Left kidney (tissue), 2 donors: Measurements from ENCODE around the gene ATP7A. TPM values are rescaled to one million over a fixed set of nuclear protein-coding genes. Genes with fewer than 3 reads are reported as not detected.
"Not testable (repeated sequence)": the region's sequence is repeated elsewhere in the genome, so short reads cannot be mapped to it uniquely, and the experiment has no call there.

ENCODE experiments used
- DNase-seq: peaks from one replicate; pipeline ENCODE4 v3.0.0-alpha.2; 2013
- polyA plus RNA-seq: library from polyadenylated mRNA; unstranded; fragments of 120-200 nt; gene quantifications from one replicate; pipeline ENCODE4 v1.2.1, GENCODE V29; 2013; ENCODE audit not compliant: insufficient read length

ATP7A gene
- polyA plus RNA-seq, 1 donor, result 19.2 TPM

GRCh38 chrX:77945031-77945430 is 34.5 kb downstream of the ATP7A start:
- DNase-seq, result not testable (repeated sequence)

DNA sequence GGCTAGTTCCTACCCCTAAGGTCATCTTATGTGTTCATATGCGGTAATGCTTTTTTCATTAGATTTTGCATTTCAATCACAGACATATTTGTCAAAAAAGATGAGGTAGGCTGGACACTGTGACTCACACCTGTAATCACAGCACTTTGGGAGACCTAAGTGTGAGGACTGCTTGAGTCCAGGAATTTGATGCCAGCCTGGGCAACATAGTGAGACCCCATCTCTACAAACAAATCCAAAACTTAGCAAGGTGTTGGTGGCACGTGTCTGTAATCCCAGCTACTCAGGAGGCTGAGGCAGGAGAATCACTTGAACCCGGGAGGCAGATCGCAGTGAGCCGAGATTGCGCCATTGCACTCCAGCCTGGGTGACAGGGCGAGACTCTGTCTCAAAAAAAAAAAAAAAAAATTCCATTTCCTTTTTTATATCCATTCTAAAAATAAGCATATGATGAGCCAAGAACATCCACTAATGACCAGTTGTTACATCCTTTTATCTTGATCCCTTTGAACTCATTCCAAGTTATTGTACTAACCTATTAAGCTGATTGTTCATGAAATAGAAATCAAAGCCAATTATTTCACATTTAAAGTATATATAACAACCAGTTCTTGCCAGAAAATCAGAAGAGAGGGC is 35.5 kb downstream of the ATP7A start:
- DNase-seq, result no peak

DNA sequence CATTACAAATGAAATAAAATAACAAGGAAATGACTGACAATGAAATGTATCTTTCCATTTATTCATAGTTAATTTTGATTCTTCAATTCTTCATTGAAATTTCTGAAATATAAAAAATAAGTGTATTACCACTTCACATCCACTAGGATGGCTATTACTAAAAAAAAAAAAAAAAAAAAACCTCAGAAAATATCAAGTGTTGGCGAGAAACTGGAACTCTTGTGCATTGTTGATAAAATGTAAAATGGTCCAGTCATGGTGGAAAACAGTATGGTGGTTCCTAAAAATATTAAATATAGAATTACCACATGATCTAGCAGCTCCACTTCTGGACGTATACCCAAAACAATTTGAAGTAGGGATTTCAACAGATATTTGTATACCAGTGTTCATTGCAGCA is 36.1 kb downstream of the ATP7A start:
- DNase-seq, result no peak

DNA sequence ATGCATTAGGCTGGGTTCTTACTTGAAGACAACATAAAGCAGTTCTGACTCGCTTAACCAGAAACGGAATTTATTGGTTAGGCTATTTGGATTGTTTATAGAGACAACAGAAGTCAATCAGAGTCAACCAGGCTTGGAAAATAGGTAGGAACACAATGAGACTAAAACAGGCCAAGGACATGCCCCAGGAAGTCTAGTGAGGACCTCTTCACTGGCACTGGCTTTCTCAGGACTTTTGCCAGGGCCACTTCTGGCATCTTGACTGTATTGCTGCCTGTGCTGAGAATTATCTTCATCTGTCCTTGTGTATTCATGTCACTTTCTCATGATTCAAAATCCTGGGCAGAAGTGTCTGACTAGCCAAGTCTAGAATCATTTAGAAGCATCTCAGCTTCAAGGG is 39.3 kb downstream of the ATP7A start:
- no peak for DNase-seq

DNA sequence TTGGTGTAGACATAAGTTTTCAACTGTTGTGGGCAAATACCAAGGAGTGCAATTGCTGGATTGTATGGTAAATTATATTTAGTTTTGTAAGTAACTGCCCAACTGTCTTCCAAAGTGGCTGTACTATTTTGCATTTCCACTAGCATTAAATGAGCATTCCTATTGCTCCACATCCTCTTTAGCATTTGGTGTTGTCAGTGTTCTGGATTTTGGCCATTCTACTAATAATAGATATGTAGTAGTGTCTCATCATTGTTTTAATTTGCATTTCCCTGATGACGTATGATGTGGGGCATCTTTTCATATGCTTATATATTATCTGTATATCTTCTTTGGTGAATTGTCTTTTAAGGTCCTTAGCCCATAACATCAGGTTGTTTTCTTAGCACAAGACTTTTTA is 41.7 kb downstream of the ATP7A start:
- no peak for DNase-seq

DNA sequence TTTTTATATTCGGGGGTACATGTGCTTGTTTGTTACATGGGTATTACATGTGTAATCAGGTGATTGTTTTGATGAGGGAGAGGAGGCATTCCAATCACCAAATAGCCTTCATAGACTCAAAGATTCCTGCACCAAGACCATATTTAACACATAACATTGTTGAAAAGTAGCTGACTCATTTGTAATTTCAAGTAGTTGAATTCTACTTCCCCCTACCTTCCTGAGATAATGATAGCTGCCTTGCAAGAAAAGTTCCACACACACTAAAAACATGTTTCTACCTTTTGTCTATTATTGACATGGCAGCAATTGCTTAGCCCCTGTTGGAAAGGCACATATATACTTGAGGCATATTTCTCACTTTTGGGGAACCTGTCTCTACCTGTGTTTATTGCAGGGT is 42.8 kb downstream of the ATP7A start:
- no peak for DNase-seq

DNA sequence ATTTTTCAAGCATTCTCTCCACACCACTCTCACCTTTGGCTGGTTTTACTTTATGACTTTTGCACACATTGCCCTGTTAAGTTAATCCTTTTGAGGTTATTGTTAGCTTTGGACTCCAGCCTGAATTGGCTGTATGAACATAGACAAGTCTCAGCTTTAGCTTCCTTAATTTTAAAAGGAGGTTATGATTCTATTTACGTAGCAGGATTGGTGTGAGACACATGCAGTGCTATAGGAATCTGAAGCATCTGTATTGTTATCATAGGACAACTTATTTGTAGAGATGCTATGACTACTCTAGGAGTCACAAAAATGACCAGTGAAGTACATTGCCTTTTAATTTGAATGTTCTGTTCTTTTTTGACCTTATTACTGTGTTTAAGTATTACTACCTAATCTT is 43.2 kb downstream of the ATP7A start:
- DNase-seq, result no peak

GRCh38 chrX:77960567-77960966 is 50.1 kb downstream of the ATP7A start:
- DNase-seq, result no peak

DNA sequence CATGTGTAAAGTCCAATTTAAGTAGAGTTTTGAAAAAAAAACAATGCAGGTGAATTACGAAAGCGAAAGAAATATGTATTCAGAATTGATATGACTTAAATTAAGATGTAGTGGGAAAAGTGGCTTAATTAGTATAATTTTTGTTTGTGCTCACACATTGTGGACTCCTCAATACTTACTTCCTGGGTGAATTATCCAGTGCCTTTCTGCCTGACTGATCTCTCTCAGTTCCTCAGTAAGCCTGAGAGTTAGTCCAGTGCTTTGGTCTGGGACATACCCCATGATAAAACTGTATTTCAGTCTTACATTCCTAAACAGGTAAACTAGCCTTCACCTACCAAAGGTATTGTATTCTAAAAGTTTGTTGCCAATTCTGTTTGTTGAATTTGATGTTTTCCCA is 50.6 kb downstream of the ATP7A start:
- DNase-seq, result no peak

DNA sequence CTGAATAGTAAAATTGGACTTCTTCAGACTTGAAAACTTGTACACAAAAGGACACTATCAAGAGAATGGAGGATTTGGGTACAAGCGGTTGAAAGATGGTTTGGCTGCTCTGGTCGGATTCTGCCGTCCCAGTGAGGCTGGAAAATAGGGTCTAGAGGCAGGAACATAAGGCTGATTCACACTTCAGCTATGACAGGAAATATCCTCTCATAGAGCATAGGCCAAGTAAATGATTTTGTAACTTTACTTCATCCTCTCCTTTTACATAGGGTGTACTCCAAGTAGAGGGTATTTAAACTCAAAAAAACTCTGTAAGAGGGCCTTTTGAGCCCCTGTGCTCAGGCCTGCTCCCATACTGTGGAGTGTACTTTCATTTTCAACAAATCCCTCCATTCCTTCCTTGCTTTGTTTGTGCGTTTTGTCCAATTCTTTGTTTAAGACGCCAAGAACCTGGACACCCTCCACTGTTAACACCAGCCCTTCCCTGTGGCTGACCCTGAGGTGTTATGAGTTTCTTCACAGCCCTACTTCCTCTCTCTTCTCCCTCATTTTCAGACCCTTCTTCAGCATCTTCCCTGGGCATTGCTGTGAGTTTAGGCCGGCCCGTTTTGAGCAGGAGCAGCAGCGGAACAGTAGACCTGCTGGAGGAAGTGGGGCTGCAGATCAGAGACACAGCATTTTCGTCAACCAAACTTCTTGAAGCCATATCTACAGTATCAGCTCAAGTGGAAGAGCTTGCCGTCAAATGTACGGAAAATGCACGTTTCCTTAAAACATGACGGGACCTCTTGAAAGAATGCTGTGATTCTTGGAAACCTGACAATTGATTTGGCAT is 51.8 kb downstream of the ATP7A start:
- DNase-seq, result no peak

GRCh38 chrX:77966361-77966760 is 55.9 kb downstream of the ATP7A start:
- no peak for DNase-seq

DNA sequence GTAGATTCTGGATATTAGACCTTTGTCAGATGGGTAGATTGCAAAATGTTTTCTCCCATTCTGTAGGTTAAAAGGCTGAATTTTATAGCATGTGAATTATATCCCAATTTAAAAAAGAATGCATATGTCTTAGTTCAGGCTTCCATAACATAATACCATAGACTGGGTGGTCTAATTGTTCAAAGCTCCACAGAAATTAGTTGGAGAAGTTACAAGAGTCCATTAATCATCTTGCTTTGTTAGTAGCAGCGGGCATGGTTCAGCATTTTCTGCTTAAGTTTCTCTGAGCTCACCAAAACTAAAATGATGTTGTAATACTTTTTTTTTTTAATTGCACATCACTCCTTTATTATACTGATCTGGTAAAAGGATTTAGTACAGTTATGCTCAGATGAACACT is 57.1 kb downstream of the ATP7A start:
- DNase-seq, result peak; percentile 14

DNA sequence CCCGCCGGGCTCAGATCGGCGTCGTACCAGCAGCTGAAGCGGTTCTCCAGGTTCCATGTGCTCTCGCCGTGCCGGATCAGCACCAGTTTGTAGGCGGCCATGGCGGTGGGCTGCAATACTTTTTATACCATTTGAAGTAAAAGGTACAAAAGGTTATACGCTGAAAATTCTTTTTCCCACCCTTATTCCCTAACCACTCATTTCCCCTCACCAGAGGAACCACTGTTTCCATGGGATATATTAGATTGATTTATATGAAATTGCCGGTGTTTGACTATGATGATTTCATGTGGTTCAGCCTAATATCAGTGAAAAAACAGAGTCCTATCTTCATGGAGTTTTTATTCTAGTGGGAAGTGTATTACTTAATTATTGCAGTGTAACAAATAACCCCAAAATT is 59.0 kb downstream of the ATP7A start, which contains the start of gene PGAM4:
Gene PGAM4 (minus strand): TSS at position 101 of the 400 bp plus-strand sequence. CDS start 0 bp downstream, at position 101.
- DNase-seq, result no peak

GRCh38 chrX:77975755-77976154 is 65.3 kb downstream of the ATP7A start:
- no peak for DNase-seq

GRCh38 chrX:77977095-77977494 is 66.6 kb downstream of the ATP7A start:
- no peak for DNase-seq

- DNase-seq, result no peak
Observed at GRCh38 chrX:77977518-77977917, 67.0 kb downstream of the ATP7A start.

DNA sequence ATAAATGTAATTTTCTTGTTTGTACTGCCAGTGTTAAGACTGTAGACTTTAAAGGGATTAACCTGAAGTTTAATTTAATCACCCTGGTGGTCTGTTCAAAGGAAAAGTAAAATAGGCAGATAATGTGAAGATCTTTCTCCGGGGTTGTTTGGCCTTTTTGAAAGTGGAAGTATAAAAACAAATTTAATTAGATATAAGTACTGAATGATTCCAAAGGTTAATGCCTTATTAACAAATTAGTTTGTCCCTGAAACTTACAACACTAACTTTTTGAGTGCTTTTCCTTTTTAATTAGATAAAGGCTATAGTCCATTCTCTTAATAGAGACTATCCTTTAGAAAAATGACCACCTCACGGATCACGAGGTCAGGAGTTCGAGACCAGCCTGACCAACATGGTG is 69.4 kb downstream of the ATP7A start:
- no peak for DNase-seq

- no peak for DNase-seq
Observed at GRCh38 chrX:78011846-78012245, 101.4 kb downstream of the ATP7A start.

DNA sequence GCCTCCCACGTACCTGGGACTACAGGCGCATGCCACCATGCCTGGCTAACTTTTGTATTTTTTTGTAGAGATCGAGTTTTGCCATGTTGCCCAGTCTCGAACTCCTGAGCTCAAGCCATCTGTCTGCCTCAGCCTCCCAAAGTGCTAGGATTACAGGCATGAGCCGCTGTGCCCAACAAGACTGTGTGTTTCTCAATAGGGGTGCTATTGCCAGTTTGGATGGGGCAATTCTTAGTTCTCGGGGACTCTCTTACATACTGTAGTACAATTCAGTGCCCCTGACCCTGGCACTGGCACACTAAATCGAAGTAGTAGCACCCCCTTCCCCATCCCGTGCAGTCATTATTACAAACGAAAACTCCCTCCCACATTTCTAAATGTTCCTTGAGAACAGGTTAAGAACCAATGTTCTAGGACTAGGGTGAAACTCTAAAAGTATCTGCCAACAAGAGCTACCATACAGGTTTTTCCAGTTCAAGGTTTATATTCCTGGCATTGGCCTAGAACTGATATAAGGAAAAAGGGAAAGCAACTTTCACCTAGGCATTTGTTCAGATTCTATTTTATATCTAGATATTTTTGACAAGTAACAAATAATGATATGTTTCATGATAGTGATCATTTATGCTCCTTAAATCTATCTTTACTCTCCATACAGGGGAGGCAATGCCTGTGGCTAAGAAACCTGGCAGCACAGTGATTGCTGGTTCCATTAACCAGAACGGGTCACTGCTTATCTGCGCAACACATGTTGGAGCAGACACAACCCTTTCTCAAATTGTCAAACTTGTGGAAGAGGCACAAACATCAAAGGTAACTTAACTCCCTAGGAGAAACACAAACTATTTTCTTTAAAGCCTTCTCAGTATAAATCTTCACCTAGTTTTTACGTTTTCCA is 109.3 kb downstream of the ATP7A start:
- DNase-seq, result no peak

DNA sequence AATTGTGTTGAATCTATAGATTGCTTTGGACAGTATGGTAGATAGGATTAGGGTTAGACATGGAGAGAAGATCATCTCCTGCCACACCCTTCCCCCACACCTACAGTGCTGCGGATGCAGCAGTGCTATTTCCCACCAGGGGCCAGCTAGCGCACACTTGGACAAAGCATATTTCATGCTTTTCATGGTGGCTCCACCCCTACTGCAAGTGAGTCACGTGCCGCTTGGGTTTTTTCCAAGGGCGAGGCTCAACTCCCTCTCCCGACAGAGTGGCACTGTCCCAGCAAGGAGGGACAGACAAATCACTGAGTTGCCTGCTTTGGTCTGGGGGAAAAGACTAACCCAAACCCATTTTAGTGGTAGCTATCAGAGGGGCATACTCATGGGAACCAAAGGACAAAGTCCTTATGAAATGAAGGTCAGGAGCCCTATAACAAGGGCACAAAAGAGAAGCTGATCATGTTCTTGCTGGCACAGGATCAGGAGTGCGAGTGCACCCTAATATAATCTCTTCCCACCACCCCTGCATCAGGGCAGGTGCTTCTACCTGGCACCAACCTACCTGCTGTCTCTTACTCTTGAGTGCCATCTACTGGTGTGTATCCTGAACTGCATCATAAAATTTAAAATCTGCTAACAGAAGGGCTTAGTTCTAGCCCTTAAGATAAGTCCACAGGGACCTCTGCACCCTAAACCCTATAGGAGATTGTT is 114.0 kb downstream of the ATP7A start:
- DNase-seq, result no peak

GRCh38 chrX:78027798-78028197 is 117.3 kb downstream of the ATP7A start:
- no peak for DNase-seq

GRCh38 chrX:78029663-78030062 is 119.2 kb downstream of the ATP7A start:
- DNase-seq, result peak; percentile 7
